ENCODE results near the gene DOCK1. TPM values are rescaled to one million over a fixed set of nuclear protein-coding genes. Genes with fewer than 3 reads are reported as not detected.

DOCK1 gene
- total RNA-seq, 2 experiments from 2014 or later, result 0.14 to 0.18 TPM

DNA sequence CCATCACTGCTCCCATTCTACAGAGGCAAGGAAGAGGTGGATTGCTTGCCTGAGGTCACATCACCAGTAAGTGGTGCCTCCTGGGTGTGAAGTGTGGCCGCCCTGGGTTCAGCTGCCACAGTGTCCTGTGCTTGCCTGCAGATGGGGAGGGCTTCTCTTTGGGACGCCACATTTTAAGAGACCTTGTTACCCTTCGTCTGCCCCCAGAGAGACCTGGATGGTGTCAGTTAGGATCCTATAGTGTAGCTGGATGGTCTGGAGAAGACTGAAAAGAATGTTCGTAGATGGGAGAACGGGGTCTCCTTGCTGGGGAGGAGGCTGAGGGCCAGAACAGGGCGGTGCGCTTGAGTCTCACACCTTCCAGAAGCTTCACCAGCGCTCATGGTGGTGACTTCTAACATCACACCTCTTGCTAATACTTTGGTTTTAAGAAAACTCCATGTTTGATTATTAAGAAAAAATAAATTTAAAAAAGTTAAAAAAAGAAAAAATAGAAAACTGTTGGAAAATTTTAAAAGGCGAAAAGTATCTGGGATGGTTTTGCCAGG, 2.3 kb downstream of the DOCK1 start:
- ATAC-seq, result no peak
- H3K36me3 Mint-ChIP-seq (ENCODE audit: low read depth), result peaks cover 1% of the 10 kb centered on the region
- TF ChIP-seq, protein P1, sequence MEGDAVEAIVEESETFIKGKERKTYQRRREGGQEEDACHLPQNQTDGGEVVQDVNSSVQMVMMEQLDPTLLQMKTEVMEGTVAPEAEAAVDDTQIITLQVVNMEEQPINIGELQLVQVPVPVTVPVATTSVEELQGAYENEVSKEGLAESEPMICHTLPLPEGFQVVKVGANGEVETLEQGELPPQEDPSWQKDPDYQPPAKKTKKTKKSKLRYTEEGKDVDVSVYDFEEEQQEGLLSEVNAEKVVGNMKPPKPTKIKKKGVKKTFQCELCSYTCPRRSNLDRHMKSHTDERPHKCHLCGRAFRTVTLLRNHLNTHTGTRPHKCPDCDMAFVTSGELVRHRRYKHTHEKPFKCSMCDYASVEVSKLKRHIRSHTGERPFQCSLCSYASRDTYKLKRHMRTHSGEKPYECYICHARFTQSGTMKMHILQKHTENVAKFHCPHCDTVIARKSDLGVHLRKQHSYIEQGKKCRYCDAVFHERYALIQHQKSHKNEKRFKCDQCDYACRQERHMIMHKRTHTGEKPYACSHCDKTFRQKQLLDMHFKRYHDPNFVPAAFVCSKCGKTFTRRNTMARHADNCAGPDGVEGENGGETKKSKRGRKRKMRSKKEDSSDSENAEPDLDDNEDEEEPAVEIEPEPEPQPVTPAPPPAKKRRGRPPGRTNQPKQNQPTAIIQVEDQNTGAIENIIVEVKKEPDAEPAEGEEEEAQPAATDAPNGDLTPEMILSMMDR (IDR thresholded peaks at IDR 0.05), result no peak
- ChIA-PET CTCF (interaction anchor here (0.9 kb wide), 1 partner anchor 18 kb away, joined by 3 read pairs; no protein-coding TSS in a partner anchor), POLR2A (no interaction called here)
- intact Hi-C loops (cut with micrococcal nuclease), result no loop called here
- DNase-seq, result no peak
- no peak overlapping the region for H3K27ac Mint-ChIP-seq
- no peaks in the 10 kb centered on the region for H3K9me3 Mint-ChIP-seq
- H3K4me3 Mint-ChIP-seq, result no peak overlapping the region
- H3K27me3 Mint-ChIP-seq, result peaks cover 24% of the 10 kb centered on the region
- no peaks in the 10 kb centered on the region for H3K4me1 Mint-ChIP-seq (ENCODE audit: low read depth)

DNA sequence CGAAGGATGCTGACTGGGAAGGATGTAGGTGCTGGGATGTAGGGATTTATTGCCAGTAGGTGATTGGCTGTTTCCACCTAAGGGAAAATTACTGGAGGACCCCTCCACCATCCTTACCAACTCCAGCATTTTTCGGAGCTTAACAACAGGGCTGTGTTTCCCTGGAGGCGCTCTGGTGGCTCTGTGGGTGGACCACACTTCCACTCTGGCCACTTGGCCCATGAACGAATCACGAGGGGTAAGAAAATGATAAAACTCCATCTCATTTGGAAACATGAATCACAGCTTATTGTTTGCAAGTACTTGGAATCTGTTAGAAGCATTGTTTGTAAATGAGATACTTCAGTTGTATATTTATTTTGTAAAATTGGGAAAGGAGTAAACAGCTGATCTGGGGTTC, 3.0 kb downstream of the DOCK1 start:
- ChIA-PET POLR2A (no interaction called here), CTCF (no interaction called here)
- DNase-seq, result no peak
- no peak overlapping the region for H3K4me3 Mint-ChIP-seq
- TF ChIP-seq, protein P1 (IDR thresholded peaks at IDR 0.05), result no peak
- H3K36me3 Mint-ChIP-seq (ENCODE audit: low read depth), result peaks cover 1% of the 10 kb centered on the region
- H3K4me1 Mint-ChIP-seq (ENCODE audit: low read depth), result no peaks in the 10 kb centered on the region
- H3K27ac Mint-ChIP-seq, result no peak overlapping the region
- H3K27me3 Mint-ChIP-seq, result peaks cover 22% of the 10 kb centered on the region
- intact Hi-C loops (cut with micrococcal nuclease), result no loop called here
- ATAC-seq, result no peak
- H3K9me3 Mint-ChIP-seq, result no peaks in the 10 kb centered on the region

DNA sequence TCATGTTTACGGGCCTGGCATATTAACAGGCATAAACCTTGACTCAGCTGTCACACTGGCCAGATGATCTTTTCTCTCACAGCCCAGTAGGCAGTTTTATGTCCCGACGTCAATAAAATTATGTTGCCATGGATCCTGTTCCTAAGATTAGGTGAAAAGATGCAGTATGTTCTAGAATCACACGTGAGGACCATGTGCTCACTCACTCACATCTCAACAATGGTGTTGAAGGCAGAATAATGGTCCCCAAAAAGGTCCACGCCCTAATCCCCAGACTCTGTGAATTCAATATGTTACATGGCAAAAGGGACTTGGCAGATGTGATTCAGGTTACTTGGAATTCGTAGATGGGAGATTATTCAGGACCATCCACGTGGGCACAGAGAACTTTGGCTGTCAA, 3.5 kb downstream of the DOCK1 start:
- no peaks in the 10 kb centered on the region for H3K4me1 Mint-ChIP-seq (ENCODE audit: low read depth)
- POLR2A ChIA-PET, result no interaction called here
- TF ChIP-seq, protein P1 (IDR thresholded peaks at IDR 0.05), result no peak
- intact Hi-C loops (cut with micrococcal nuclease), result no loop called here
- DNase-seq, result no peak
- no peak overlapping the region for H3K27ac Mint-ChIP-seq
- peaks cover 18% of the 10 kb centered on the region for H3K27me3 Mint-ChIP-seq
- no peak for ATAC-seq
- no peak overlapping the region for H3K4me3 Mint-ChIP-seq
- H3K36me3 Mint-ChIP-seq (ENCODE audit: low read depth), result peaks cover 1% of the 10 kb centered on the region
- no peaks in the 10 kb centered on the region for H3K9me3 Mint-ChIP-seq
- CTCF ChIA-PET, result no interaction called here

DNA sequence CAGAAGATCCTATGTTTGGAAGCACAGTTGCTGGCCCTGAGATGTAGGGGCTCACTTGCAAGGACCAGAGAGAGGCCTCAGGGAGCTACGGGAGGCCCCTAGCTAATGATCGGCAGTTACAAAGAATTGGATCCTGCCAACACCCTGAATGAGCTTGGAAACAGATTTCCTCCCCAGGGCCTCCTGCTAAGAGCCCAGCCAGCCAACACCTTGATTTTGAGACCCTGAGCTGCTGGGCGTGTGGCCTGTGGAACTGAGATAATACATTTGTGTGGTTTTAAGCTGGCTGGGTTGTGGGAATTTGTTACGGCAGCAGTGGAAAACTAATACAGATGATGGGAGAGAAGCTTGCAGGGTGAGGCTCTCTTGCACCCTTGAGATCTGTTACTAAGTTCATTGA, 3.9 kb downstream of the DOCK1 start:
- intact Hi-C loops (cut with micrococcal nuclease), result no loop called here
- ATAC-seq, result no peak
- DNase-seq, result no peak
- H3K36me3 Mint-ChIP-seq (ENCODE audit: low read depth), result peaks cover 1% of the 10 kb centered on the region
- no peaks in the 10 kb centered on the region for H3K9me3 Mint-ChIP-seq
- no peak overlapping the region for H3K27ac Mint-ChIP-seq
- POLR2A ChIA-PET, result interaction anchor here (0.5 kb wide), 1 partner anchor 268 kb away, joined by 3 read pairs; no protein-coding TSS in a partner anchor
- TF ChIP-seq, protein P1 (IDR thresholded peaks at IDR 0.05), result no peak
- H3K4me3 Mint-ChIP-seq, result no peak overlapping the region
- H3K27me3 Mint-ChIP-seq, result peaks cover 17% of the 10 kb centered on the region
- H3K4me1 Mint-ChIP-seq (ENCODE audit: low read depth), result no peaks in the 10 kb centered on the region
- CTCF ChIA-PET, result no interaction called here

DNA sequence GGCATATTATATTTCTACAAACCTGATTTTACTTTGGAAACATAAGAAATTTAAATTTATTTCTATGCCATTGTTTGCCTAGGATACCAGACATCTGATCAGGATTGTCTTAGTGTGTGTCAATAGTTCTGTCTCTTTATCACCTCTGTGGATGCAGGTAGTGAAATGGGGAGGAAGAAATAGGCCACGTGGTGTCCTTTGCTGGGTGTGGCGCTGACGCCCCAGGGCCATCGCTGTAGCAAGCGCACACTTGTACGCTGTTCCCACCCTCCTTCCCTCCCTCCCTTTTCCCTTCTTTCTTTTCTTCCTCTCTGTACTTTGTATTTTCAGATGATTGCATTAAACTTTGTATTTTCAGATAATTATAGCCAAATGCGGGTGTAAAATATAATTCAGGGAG, 5.0 kb downstream of the DOCK1 start:
- Mint-ChIP-seq H3K27me3 (peaks cover 11% of the 10 kb centered on the region), H3K27ac (no peak overlapping the region), H3K9me3 (no peaks in the 10 kb centered on the region), H3K4me3 (no peak overlapping the region), H3K4me1 (ENCODE audit: low read depth) (no peaks in the 10 kb centered on the region), H3K36me3 (ENCODE audit: low read depth) (peaks cover 1% of the 10 kb centered on the region)
- no peak for DNase-seq
- ChIA-PET CTCF (no interaction called here), POLR2A (no interaction called here)
- intact Hi-C loops (cut with micrococcal nuclease), result no loop called here
- TF ChIP-seq, protein P1 (IDR thresholded peaks at IDR 0.05), result no peak
- no peak for ATAC-seq
